HFF-Myc (cell line): ENCODE measurements around the gene GUCA2A.

Source experiments
- DNase-seq: peaks from one replicate; pipeline ENCODE4 v3.0.0-alpha.2; 2011; ENCODE audit warnings: low read depth; ENCODE audit errors: extremely low read depth
- H3K4me3 ChIP-seq: replicated peaks from 2 replicates; pipeline ENCODE4 v1.5.1; 2011; ENCODE audit warnings: low read depth, mild to moderate bottlenecking, control low read depth, low read length
- CTCF ChIP-seq: IDR thresholded peaks from 2 replicates; pipeline ENCODE4 v1.5.1; 2012; ENCODE audit warnings: mild to moderate bottlenecking, low read depth, low read length, control low read depth; ENCODE audit errors: missing control alignments

The GUCA2A gene

GRCh38 chr1:42140191-42140590 lies 24.4 kb downstream of the GUCA2A start:
- no peak for DNase-seq
- no peak for TF ChIP-seq CTCF
- no peak overlapping the region for H3K4me3 ChIP-seq

- DNase-seq, result no peak
- H3K4me3 ChIP-seq, result no peak overlapping the region
- TF ChIP-seq CTCF, result no peak
Observed at GRCh38 chr1:42139444-42139843, 25.1 kb downstream of the GUCA2A start.

DNA sequence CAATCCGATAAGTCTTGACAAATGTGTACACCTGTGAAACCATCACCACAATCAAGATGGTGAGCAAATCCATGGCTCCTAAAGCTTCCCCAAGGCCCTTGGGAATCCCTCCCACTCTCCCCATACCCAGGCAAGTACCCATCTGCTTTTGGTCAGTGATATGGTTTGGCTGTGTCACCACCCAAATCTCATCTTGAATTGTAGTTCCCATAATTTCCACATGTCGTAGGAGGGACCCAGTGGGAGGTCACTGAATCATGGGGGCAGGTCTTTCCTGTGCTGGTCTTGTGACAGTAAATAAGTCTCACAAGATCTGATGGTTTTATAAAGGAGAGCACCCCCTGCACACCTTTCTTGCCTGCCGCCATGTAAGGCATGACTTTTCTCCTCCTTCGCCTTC lies 26.0 kb downstream of the GUCA2A start:
- no peak for TF ChIP-seq CTCF
- H3K4me3 ChIP-seq, result no peak overlapping the region
- no peak for DNase-seq

- DNase-seq, result no peak
- no peak for TF ChIP-seq CTCF
- H3K4me3 ChIP-seq, result no peak overlapping the region
Observed at GRCh38 chr1:42137766-42138165, 26.8 kb downstream of the GUCA2A start.

DNA sequence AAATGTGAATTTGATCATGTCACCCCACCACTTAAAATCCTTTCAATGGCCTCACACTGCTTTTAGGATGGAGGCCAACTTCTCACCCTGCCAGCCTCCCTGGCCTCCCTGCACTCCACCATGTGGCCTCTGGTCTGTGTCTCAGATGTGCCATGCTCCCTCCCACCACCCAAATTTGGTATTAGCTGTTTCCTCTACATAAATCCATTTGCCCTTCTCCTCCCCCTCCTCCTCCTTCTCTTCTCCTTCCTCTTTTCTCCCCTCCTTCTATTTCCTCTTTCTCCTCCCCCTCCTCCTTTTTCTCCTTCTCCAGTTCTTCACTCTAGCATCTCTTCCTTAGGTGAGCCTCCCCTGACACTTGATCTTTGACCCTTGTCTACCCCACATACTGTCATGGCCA lies 28.1 kb downstream of the GUCA2A start:
- no peak for DNase-seq
- H3K4me3 ChIP-seq, result no peak overlapping the region
- no peak for TF ChIP-seq CTCF

GRCh38 chr1:42135426-42135825 lies 29.1 kb downstream of the GUCA2A start:
- DNase-seq, result no peak
- no peak for TF ChIP-seq CTCF

DNA sequence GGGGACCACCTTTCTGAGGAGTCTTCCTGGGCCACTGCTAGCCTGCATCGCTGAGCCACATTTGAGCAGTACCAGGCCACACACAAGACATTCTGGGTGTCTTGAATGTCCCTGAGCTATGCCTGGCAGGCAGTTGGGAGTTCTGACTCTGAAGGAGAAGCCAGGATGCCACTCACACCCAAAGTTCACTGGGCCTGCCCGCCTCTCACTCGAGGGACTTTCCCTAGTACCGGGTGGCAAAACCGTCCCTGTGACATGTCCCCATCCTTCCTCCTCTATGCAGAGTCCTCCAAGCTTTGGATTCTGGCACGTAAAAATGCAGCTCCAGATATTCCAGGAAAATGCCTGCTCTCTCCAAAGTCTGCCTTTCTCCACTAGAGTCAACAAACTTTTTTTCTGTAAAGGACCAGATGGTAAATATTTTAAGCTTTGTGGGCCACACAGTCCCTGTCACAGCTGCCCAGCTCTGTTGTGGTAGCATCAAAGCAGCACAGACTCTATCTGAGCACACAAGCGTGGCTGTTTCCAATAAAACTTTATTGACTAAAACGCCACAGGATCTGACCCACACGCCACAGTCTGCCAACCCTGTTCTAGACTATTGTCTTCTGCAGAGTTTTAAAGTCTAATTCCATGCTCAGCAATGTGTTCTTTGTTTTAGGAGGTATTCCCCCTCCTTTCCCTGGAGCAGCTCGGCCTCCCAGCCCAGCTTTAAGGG lies 30.6 kb downstream of the GUCA2A start:
- DNase-seq, result no peak
- no peak for TF ChIP-seq CTCF
- H3K4me3 ChIP-seq, result no peak overlapping the region

More at GRCh38 chr1:42135426-42135825, 29.1 kb downstream of the GUCA2A start:
- no peak overlapping the region for H3K4me3 ChIP-seq
